ENCODE measurements around the gene COPZ2.

Gene COPZ2

DNA sequence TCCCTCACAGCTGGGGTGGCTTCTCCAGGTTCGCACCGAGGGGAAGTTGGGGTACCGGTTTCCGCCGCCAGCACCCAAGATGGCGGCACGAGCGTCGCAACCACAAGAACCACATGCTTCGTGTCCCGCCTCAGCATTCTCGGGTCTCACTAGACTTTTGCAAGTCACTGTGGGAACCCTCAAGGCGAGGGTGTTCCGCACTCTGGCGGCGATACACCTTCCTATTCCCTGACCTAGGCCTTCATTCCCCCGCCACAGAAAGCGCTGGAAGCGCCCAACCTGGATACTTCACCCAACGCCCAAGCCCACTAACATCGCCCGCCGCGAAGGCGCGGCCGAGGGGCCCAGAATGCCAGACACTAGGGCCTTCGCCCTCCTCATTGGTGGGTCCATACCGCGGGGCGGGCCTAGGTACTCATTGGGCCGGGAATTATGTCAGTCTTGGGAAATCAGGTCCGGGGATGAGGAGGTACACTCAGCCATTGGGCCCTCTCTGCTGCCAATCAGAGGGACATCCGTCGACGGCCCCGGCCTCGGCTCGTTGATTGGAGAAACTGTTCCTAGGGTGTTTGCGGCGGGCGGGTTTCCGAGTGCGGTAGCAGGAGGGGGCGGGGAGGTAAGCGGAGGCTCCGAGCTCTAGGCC lies 10.3 kb upstream of the COPZ2 start, which contains the start of gene NFE2L1:
TSS of gene NFE2L1 (plus strand) at position 619 of the 643 bp plus-strand sequence. CDS start 2,760 bp downstream, outside the sequence.
- H3K27ac ChIP-seq = peak within 1 kb of the TSS; percentile 93
- TF ChIP-seq, protein P1, sequence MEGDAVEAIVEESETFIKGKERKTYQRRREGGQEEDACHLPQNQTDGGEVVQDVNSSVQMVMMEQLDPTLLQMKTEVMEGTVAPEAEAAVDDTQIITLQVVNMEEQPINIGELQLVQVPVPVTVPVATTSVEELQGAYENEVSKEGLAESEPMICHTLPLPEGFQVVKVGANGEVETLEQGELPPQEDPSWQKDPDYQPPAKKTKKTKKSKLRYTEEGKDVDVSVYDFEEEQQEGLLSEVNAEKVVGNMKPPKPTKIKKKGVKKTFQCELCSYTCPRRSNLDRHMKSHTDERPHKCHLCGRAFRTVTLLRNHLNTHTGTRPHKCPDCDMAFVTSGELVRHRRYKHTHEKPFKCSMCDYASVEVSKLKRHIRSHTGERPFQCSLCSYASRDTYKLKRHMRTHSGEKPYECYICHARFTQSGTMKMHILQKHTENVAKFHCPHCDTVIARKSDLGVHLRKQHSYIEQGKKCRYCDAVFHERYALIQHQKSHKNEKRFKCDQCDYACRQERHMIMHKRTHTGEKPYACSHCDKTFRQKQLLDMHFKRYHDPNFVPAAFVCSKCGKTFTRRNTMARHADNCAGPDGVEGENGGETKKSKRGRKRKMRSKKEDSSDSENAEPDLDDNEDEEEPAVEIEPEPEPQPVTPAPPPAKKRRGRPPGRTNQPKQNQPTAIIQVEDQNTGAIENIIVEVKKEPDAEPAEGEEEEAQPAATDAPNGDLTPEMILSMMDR (conservative IDR thresholded peaks at IDR 0.05) = no peak
- TF ChIP-seq ZFX (IDR thresholded peaks at IDR 0.05) = 0 out of 2 replicates have a peak, but pooled peaks have one; percentile 45

DNA sequence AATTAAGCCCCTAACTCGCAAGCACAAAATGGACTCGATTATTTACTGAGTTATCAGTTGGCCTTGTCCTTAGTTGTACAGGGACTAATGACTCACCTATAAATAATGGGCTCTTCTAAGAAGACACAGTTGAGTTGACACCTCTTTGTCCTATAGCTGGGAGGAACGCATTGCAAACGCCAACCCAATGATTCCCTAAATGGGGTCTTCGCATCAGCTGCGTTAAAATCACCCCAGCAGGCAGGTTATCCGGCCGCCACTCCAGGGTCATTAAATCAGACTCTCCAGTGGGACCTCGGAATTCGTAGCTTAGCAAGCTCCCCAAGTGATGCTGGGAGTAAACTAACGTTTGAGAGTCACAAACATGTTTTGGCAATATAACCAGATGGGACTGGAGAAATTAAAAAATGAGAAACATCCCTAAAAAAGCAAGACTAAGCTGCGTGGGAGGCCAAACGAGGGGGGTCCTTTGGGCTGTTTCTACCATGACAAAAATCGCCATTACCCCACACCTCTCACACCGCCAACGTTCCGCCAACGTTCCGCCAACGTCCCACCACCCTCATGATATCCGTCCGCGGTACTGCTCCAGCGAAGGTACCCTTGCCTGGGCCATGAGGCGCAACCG lies 9.6 kb upstream of the COPZ2 start:
- TF ChIP-seq, protein P1 (conservative IDR thresholded peaks at IDR 0.05) = no peak
- TF ChIP-seq ZFX (IDR thresholded peaks at IDR 0.05) = no peak
- H3K27ac ChIP-seq = peak overlapping the region; percentile 93

- H3K27ac ChIP-seq = no peak overlapping the region
- TF ChIP-seq ZFX (IDR thresholded peaks at IDR 0.05) = no peak
- TF ChIP-seq, protein P1 (conservative IDR thresholded peaks at IDR 0.05) = no peak
Observed at GRCh38 chr17:48046296-48046695, 8.7 kb upstream of the COPZ2 start.

GRCh38 chr17:48045316-48046001 lies 7.9 kb upstream of the COPZ2 start:
- H3K27ac ChIP-seq = no peak overlapping the region

DNA sequence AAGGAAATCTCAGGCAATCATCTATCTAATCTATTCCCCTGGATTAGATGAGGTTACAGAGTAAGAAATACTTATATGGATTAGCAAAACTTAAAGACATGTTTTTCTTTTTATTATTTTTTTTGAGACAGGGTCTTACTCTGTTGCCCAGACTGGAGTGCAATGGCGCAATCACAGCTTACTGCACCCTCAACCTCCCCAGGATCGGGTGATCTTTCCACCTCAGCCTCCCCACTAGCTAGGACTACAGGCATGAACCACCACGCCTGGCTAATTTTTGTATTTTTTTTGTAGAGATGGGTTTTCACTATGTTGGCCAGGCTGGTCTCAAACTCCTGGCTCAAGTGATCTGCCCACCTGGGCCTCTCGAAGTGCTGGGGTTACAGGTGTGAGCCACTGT lies 7.3 kb upstream of the COPZ2 start:
- TF ChIP-seq ZFX (IDR thresholded peaks at IDR 0.05) = no peak
- TF ChIP-seq, protein P1 (conservative IDR thresholded peaks at IDR 0.05) = no peak
- no peak overlapping the region for H3K27ac ChIP-seq

More at GRCh38 chr17:48045316-48046001, 7.9 kb upstream of the COPZ2 start:
- TF ChIP-seq, protein P1 (conservative IDR thresholded peaks at IDR 0.05) = no peak
- TF ChIP-seq ZFX (IDR thresholded peaks at IDR 0.05) = no peak

DNA sequence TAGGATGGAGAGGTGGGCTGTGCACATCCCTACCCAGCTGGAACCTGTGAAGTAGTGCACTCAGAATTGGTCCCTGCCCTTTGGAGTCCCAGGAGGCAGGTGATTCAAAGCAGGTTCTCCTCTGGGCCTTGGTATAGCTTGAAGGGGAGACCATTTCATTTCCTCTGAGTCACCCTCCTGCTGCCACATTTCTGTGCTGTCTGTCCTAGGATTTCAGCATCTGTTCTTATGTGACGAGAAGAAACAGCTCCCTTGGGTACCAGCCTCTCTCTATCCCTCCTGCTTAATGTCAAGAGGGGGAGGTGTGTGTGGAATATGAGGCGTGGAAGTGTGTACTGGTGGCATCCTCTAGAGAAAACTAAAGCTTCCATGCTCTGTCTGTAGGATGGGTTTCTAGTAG lies 5.6 kb upstream of the COPZ2 start:
- TF ChIP-seq, protein P1 (conservative IDR thresholded peaks at IDR 0.05) = no peak
- TF ChIP-seq ZFX (IDR thresholded peaks at IDR 0.05) = no peak
- H3K27ac ChIP-seq = no peak overlapping the region

DNA sequence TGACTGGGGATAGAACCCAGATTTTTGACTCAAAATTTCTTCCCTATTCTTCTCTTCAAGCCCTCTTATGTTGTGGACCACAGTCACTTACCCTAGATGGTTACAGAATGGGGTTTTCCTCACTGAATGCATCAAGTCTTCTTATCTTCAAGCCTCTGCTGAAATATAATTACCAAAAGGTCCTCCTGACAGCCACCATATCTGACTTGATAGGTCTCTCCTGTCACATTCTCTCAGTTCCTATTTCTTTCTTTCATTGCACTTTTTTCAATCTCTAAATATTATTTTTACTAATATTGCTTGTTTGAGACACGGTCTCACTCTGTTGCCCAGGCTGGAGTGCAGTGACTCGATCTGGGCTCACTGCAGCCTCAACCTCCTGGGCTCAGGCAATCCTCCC lies 1.1 kb upstream of the COPZ2 start:
- no peak overlapping the region for H3K27ac ChIP-seq
- TF ChIP-seq, protein P1 (conservative IDR thresholded peaks at IDR 0.05) = no peak
- TF ChIP-seq ZFX (IDR thresholded peaks at IDR 0.05) = no peak
